Measurements from ENCODE around the gene PCTP.

GRCh38 chr17:55768936-55769624 is 18.2 kb downstream of the PCTP start:
- TF ChIP-seq CTCF (IDR thresholded peaks at IDR 0.05; ENCODE audit: low read depth, low read length) (no peak), EZH2phosphoT487 (IDR thresholded peaks at IDR 0.05; ENCODE audit: low read depth) (no peak)

Data from OCI-LY3 (cell line).